Measurements from ENCODE around the gene PAX7. TPM values are rescaled to one million over a fixed set of nuclear protein-coding genes. Genes with fewer than 3 reads are reported as not detected.

The PAX7 gene
- total RNA-seq, 4 donors from 2014 or later: not detected

DNA sequence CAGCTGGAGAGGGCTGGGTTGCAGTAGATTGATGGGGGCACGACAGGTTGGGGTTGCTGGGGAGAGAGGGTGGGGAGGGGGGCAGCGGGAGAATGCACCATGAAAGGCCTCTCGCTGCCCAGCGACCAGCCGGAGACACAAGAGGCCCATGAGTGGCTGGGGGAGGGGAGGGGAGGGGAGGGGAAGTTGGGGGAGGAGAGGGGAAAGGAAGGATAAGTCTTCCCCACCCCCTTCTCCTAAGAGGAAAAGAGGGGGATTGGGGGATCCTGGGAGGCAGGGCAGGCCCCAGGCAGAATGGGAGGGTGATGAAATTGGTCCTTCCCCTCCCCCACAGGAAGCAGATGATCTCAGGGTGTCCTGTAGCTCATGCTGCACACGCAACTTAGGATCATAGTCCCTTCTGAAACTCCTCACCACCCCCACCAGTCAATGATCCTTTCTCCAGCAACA lies 45.7 kb downstream of the PAX7 start:
- Histone ChIP-seq H3K4me3 (no peak overlapping the region), H3K27me3 (no peaks in the 10 kb centered on the region), H3K27ac (no peak overlapping the region), H3K4me1 (no peaks in the 10 kb centered on the region), H3K36me3 (no peaks in the 10 kb centered on the region), H3K9me3 (no peaks in the 10 kb centered on the region)
- intact Hi-C loops (cut with DNase I; ENCODE audit: low total_unique reads): no loop called here
- DNase-seq: no peak
- TF ChIP-seq, protein P1, sequence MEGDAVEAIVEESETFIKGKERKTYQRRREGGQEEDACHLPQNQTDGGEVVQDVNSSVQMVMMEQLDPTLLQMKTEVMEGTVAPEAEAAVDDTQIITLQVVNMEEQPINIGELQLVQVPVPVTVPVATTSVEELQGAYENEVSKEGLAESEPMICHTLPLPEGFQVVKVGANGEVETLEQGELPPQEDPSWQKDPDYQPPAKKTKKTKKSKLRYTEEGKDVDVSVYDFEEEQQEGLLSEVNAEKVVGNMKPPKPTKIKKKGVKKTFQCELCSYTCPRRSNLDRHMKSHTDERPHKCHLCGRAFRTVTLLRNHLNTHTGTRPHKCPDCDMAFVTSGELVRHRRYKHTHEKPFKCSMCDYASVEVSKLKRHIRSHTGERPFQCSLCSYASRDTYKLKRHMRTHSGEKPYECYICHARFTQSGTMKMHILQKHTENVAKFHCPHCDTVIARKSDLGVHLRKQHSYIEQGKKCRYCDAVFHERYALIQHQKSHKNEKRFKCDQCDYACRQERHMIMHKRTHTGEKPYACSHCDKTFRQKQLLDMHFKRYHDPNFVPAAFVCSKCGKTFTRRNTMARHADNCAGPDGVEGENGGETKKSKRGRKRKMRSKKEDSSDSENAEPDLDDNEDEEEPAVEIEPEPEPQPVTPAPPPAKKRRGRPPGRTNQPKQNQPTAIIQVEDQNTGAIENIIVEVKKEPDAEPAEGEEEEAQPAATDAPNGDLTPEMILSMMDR (IDR thresholded peaks at IDR 0.05): no peak
- no peak for TF ChIP-seq POLR2A (IDR thresholded peaks at IDR 0.05)

DNA sequence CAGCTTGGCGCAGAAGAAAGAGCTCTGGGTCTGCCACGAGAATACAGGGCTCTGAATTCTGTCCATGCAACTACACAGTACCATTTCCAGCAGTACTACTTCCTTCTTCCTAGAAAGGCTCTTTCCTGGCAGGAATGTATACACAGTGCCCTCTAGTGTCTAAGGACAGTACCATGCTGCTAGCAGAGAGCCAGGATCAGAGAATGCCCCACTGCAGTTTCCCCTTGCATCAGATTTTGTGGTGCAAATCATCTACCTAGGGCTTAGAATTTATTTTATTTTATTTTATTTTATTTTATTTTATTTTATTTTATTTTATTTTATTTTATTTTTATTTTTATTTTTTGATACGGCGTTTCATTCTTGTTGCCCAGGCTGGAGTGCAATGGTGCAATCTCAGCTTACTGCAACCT lies 50.8 kb downstream of the PAX7 start:
- H3K4me3 ChIP-seq: no peak overlapping the region
- no peaks in the 10 kb centered on the region for H3K36me3 ChIP-seq
- H3K27ac ChIP-seq: no peak overlapping the region
- TF ChIP-seq POLR2A (IDR thresholded peaks at IDR 0.05): no peak
- TF ChIP-seq, protein P1 (IDR thresholded peaks at IDR 0.05): peak in 1 of 4 experiments; percentile 12
- DNase-seq: no peak
- no peaks in the 10 kb centered on the region for H3K27me3 ChIP-seq
- no peaks in the 10 kb centered on the region for H3K4me1 ChIP-seq
- no peaks in the 10 kb centered on the region for H3K9me3 ChIP-seq
- intact Hi-C loops (cut with DNase I; ENCODE audit: low total_unique reads): no loop called here

DNA sequence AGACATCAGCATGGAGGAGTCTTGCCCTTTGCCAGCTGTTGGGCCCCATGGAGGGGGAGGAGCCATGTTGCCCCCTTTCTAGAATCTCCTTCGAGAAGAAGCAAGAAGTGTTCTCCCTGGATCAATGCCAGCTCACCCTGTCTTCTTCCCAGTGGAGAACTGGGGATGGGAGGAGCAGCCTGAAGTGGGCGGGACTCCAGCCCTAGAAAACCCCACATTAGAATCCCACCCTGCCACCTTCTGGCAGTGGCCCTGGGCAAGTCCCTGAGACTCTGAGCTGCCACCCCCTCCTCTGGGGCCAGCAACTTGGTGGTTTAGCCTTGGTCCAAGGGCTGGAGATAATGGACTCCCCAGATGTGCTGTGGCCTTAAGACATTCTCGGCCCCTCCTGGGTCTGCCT lies 51.7 kb downstream of the PAX7 start:
- H3K4me1 ChIP-seq: no peaks in the 10 kb centered on the region
- intact Hi-C loops (cut with DNase I; ENCODE audit: low total_unique reads): no loop called here
- no peak for TF ChIP-seq POLR2A (IDR thresholded peaks at IDR 0.05)
- TF ChIP-seq, protein P1 (IDR thresholded peaks at IDR 0.05): no peak

DNA sequence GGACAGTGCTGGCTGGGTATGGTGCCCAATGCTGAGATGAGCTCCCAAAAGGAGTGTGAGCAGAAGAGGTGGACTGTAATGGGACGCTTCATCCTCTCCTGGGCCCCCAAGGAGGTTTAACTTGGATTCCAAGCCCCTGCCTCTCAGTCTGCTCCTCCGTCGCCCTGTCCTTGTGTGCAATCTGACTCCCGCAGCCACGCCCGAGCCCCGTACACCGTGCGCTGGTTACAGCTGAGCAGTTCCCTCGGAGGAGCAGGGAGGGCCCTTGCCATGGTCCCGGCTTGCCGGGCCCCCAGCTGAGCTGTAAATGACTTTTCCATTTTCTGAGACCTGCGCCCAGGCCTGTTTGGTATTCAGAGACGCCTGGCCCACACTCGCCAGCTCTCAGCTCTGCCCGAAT lies 53.7 kb downstream of the PAX7 start:
- no peaks in the 10 kb centered on the region for H3K27me3 ChIP-seq
- intact Hi-C loops (cut with DNase I; ENCODE audit: low total_unique reads): no loop called here
- H3K4me1 ChIP-seq: no peaks in the 10 kb centered on the region
- H3K36me3 ChIP-seq: no peaks in the 10 kb centered on the region
- TF ChIP-seq, protein P1 (IDR thresholded peaks at IDR 0.05): no peak
- no peak for TF ChIP-seq POLR2A (IDR thresholded peaks at IDR 0.05)
- H3K4me3 ChIP-seq: no peak overlapping the region
- DNase-seq: no peak
- no peak overlapping the region for H3K27ac ChIP-seq
- no peaks in the 10 kb centered on the region for H3K9me3 ChIP-seq

More for the DNA sequence above, 51.7 kb downstream of the PAX7 start:
- Histone ChIP-seq H3K36me3 (no peaks in the 10 kb centered on the region), H3K4me3 (no peak overlapping the region), H3K27ac (no peak overlapping the region), H3K27me3 (no peaks in the 10 kb centered on the region), H3K9me3 (no peaks in the 10 kb centered on the region)
- DNase-seq: no peak

DNA sequence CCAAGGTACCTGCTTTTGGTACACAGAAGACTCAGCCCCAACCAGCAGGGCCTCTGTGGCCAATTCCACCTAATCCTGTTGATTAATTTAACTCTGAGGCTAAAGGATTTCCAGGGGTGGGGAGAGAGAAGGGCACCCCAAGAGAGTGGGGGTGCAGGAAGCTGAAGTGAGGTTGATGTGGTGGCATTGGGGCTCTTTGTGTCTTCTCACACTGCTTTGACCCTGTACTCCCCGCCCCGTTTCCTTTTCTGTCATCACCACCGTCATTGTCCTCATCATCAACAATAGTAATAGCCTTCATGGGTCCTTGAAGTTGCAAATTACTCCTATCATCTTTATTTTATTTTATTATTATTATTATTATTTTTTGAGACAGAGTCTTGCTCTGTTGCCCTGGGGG lies 55.9 kb downstream of the PAX7 start:
- Histone ChIP-seq H3K4me1 (no peaks in the 10 kb centered on the region), H3K4me3 (no peak overlapping the region), H3K9me3 (no peaks in the 10 kb centered on the region), H3K36me3 (no peaks in the 10 kb centered on the region), H3K27me3 (no peaks in the 10 kb centered on the region), H3K27ac (no peak overlapping the region)
- intact Hi-C loops (cut with DNase I; ENCODE audit: low total_unique reads): no loop called here
- no peak for DNase-seq
- TF ChIP-seq, protein P1 (IDR thresholded peaks at IDR 0.05): no peak
- no peak for TF ChIP-seq POLR2A (IDR thresholded peaks at IDR 0.05)

Data from uterus (tissue), 4 donors.